ENCODE data around the gene KRTAP11-1. TPM values are rescaled to one million over a fixed set of nuclear protein-coding genes. Genes with fewer than 3 reads are reported as not detected.

Gene KRTAP11-1
- total and polyA plus RNA-seq, 2 experiments from 2014 or later = not detected

DNA sequence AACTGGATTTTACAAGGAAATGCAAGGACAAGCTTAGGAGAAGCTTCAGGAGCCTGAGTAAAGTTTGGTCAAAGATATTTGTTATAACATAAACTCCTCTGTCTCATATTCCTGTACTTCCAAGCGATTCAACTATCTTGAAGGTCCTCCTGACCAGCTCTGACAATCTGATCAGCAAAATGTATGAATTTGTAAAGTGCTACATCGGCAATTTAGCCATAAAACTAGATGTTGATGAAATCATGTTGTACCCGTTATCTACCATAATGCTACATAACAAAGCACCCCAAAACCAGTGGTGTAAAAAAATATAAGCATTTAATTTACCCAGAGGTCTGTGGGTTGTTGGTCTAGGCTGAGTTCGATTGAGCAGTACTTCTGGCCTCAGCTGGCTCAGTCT, 19.5 kb upstream of the KRTAP11-1 start (continued):
- TF ChIP-seq JUNB (IDR thresholded peaks at IDR 0.05; ENCODE audit: unreplicated experiment) = no peak
- no peak for TF ChIP-seq NANOG (IDR thresholded peaks at IDR 0.05; ENCODE audit: borderline replicate concordance)
- TF ChIP-seq, protein P1, sequence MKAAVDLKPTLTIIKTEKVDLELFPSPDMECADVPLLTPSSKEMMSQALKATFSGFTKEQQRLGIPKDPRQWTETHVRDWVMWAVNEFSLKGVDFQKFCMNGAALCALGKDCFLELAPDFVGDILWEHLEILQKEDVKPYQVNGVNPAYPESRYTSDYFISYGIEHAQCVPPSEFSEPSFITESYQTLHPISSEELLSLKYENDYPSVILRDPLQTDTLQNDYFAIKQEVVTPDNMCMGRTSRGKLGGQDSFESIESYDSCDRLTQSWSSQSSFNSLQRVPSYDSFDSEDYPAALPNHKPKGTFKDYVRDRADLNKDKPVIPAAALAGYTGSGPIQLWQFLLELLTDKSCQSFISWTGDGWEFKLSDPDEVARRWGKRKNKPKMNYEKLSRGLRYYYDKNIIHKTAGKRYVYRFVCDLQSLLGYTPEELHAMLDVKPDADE (IDR thresholded peaks at IDR 0.05) = no peak
- no peak for TF ChIP-seq CREB1 (CRISPR knock-in tag; IDR thresholded peaks at IDR 0.05; ENCODE audit: low read depth)
- no peak for TF ChIP-seq EZH2phosphoT487 (IDR thresholded peaks at IDR 0.05; ENCODE audit: unreplicated experiment)
- no peak for TF ChIP-seq STAT1 (IDR thresholded peaks at IDR 0.05; ENCODE audit: unreplicated experiment)
- TF ChIP-seq, protein P2, sequence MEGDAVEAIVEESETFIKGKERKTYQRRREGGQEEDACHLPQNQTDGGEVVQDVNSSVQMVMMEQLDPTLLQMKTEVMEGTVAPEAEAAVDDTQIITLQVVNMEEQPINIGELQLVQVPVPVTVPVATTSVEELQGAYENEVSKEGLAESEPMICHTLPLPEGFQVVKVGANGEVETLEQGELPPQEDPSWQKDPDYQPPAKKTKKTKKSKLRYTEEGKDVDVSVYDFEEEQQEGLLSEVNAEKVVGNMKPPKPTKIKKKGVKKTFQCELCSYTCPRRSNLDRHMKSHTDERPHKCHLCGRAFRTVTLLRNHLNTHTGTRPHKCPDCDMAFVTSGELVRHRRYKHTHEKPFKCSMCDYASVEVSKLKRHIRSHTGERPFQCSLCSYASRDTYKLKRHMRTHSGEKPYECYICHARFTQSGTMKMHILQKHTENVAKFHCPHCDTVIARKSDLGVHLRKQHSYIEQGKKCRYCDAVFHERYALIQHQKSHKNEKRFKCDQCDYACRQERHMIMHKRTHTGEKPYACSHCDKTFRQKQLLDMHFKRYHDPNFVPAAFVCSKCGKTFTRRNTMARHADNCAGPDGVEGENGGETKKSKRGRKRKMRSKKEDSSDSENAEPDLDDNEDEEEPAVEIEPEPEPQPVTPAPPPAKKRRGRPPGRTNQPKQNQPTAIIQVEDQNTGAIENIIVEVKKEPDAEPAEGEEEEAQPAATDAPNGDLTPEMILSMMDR (conservative IDR thresholded peaks at IDR 0.05; ENCODE audit: low read depth in 2 of 2) = no peak

DNA sequence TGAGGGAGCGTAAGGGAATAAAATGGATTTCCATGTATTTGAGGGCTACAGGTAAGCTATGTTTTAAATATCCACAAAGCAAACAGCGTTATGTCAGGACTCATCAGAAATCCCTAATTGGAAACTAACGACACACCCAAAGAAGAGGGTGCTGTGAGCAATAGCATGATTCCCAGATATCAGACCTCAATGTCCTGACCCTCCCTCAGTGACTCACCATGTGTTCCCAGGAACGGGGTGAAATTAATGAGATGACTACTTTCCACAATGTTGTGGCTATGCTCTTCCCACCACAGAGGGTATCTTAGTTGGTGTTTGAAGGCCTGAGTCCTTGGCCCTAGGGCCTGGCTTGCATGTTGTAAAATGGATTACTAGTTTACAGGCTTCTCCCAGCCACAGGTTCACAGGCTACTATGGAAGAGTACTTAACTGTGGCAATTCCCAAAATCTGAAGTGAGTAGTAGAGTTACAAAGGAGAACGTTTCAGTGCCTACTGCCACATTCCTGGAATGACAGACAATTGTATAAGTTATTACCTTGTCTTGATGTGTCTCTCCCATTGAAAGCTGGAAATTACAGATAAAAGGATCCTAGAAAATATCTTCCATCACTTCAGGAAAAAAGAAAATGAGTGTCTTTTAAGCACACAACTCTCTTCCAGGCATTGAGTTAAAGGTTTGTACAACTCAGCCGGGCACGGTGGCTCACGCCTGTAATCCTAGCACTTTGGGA, 1.7 kb upstream of the KRTAP11-1 start:
- Mint-ChIP-seq H3K27me3 (ENCODE audit: insufficient read depth, low read depth, poor library complexity) (no peaks in the 10 kb centered on the region), H3K27ac (no peak overlapping the region), H3K4me1 (no peaks in the 10 kb centered on the region), H3K36me3 (ENCODE audit: low read depth) (no peaks in the 10 kb centered on the region), H3K4me3 (no peak overlapping the region), H3K9me3 (no peaks in the 10 kb centered on the region)
- Histone ChIP-seq H3K27me3 (ENCODE audit: insufficient read depth) (no peaks in the 10 kb centered on the region), H3K4me1 (ENCODE audit: insufficient read depth) (no peaks in the 10 kb centered on the region), H3F3A (replicated peaks; ENCODE audit: low read depth) (no peaks in the 10 kb centered on the region), H3K4me3 (no peak overlapping the region), H3K9me2 (ENCODE audit: insufficient read depth) (no peaks in the 10 kb centered on the region), H3K4me2 (no peak overlapping the region), H2AFZ (no peak overlapping the region), H3K27ac (ENCODE audit: low read depth) (no peak overlapping the region), H3K36me3 (ENCODE audit: insufficient read depth) (no peaks in the 10 kb centered on the region), H3K79me2 (replicated peaks; ENCODE audit: insufficient read depth) (no peaks in the 10 kb centered on the region), H4K20me1 (replicated peaks; ENCODE audit: insufficient read depth) (no peaks in the 10 kb centered on the region)
- ATAC-seq = no peak
- TF ChIP-seq, protein P3, sequence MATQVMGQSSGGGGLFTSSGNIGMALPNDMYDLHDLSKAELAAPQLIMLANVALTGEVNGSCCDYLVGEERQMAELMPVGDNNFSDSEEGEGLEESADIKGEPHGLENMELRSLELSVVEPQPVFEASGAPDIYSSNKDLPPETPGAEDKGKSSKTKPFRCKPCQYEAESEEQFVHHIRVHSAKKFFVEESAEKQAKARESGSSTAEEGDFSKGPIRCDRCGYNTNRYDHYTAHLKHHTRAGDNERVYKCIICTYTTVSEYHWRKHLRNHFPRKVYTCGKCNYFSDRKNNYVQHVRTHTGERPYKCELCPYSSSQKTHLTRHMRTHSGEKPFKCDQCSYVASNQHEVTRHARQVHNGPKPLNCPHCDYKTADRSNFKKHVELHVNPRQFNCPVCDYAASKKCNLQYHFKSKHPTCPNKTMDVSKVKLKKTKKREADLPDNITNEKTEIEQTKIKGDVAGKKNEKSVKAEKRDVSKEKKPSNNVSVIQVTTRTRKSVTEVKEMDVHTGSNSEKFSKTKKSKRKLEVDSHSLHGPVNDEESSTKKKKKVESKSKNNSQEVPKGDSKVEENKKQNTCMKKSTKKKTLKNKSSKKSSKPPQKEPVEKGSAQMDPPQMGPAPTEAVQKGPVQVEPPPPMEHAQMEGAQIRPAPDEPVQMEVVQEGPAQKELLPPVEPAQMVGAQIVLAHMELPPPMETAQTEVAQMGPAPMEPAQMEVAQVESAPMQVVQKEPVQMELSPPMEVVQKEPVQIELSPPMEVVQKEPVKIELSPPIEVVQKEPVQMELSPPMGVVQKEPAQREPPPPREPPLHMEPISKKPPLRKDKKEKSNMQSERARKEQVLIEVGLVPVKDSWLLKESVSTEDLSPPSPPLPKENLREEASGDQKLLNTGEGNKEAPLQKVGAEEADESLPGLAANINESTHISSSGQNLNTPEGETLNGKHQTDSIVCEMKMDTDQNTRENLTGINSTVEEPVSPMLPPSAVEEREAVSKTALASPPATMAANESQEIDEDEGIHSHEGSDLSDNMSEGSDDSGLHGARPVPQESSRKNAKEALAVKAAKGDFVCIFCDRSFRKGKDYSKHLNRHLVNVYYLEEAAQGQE (IDR thresholded peaks at IDR 0.05; ENCODE audit: unreplicated experiment) = no peak
- TF ChIP-seq, protein P1 (IDR thresholded peaks at IDR 0.05) = no peak
- TF ChIP-seq STAT1 (IDR thresholded peaks at IDR 0.05; ENCODE audit: unreplicated experiment) (no peak), POLR2AphosphoS5 (IDR thresholded peaks at IDR 0.05; ENCODE audit: low read depth) (no peak), ZNF331 (CRISPR knock-in tag; IDR thresholded peaks at IDR 0.05; ENCODE audit: low read depth) (no peak), EZH2phosphoT487 (IDR thresholded peaks at IDR 0.05; ENCODE audit: unreplicated experiment) (no peak)
- DNase-seq (ENCODE audit: low spot score) = no peak
